Activated CD8-positive, alpha-beta memory T cell treated with anti-CD3 and anti-CD28 coated beads for 36 hours (primary cell): ENCODE results near the gene STN1. TPM values are rescaled to one million over a fixed set of nuclear protein-coding genes. Genes with fewer than 3 reads are reported as not detected.

Experiments
- CTCF ChIA-PET: fragments of 350-600 bp; sonication (Branson Sonifier 250); formaldehyde crosslinking; loops from one replicate; lab custom pipeline; 2021; ENCODE audit warnings: antibody characterized with exemption; lab: Charles Lee
- POLR2A ChIA-PET: fragments of 350-600 bp; sonication (Branson Sonifier 250); formaldehyde crosslinking; loops from one replicate; lab custom pipeline; 2021; ENCODE audit warnings: antibody characterized with exemption; lab: Charles Lee
- total RNA-seq, 2 experiments: library from RNA; stranded (reverse); gene quantifications; one replicate each; pipeline ENCODE4 v1.2.3, GENCODE V29; 2021

STN1 gene
- total RNA-seq, 2 experiments from 2014 or later: 21.1 to 22.5 TPM

- ChIA-PET POLR2A (no interaction called here), CTCF (interaction anchor here (1.0 to 1.2 kb wide), 2 partner anchors 9 to 12 kb away, joined by 3 read pairs; no protein-coding TSS in a partner anchor)
Measured at GRCh38 chr10:103931603-103932002, 13.6 kb upstream of the STN1 start.

GRCh38 chr10:103930881-103931280 is 12.9 kb upstream of the STN1 start:
- ChIA-PET CTCF (interaction anchor here (1.2 kb wide), 1 partner anchor 12 kb away, joined by 3 read pairs; no protein-coding TSS in a partner anchor), POLR2A (no interaction called here)

GRCh38 chr10:103930449-103930848 is 12.5 kb upstream of the STN1 start:
- POLR2A ChIA-PET: no interaction called here
- CTCF ChIA-PET: interaction anchor here (1.2 kb wide), 1 partner anchor 11 kb away, joined by 3 read pairs; no protein-coding TSS in a partner anchor

- ChIA-PET POLR2A (no interaction called here), CTCF (interaction anchor here (0.5 kb wide), 1 partner anchor 66 kb away, joined by 3 read pairs; no protein-coding TSS in a partner anchor)
Measured at GRCh38 chr10:103929381-103929921, 11.5 kb upstream of the STN1 start.

GRCh38 chr10:103928784-103929183 is 10.8 kb upstream of the STN1 start:
- POLR2A ChIA-PET: no interaction called here
- CTCF ChIA-PET: no interaction called here

- CTCF ChIA-PET: no interaction called here
- POLR2A ChIA-PET: no interaction called here
Measured at GRCh38 chr10:103926722-103927319, 8.8 kb upstream of the STN1 start.

GRCh38 chr10:103925591-103925990 is 7.6 kb upstream of the STN1 start:
- CTCF ChIA-PET: no interaction called here

GRCh38 chr10:103923502-103923901 is 5.5 kb upstream of the STN1 start:
- CTCF ChIA-PET: no interaction called here
- POLR2A ChIA-PET: no interaction called here

More at GRCh38 chr10:103925591-103925990, 7.6 kb upstream of the STN1 start:
- POLR2A ChIA-PET: no interaction called here

- ChIA-PET CTCF (interaction anchor here (1.2 kb wide), 1 partner anchor 9 kb away, joined by 3 read pairs; no protein-coding TSS in a partner anchor), POLR2A (no interaction called here)
Measured at GRCh38 chr10:103922659-103923058, 4.7 kb upstream of the STN1 start.

GRCh38 chr10:103921750-103922195 is 3.8 kb upstream of the STN1 start:
- ChIA-PET CTCF (interaction anchor here (1.3 kb wide), 1 partner anchor 34 kb away, joined by 3 read pairs; no protein-coding TSS in a partner anchor), POLR2A (interaction anchor here (0.6 kb wide), 1 partner anchor 14 kb away, joined by 4 read pairs; no protein-coding TSS in a partner anchor)

- ChIA-PET CTCF (interaction anchor here (1.3 kb wide), 1 partner anchor 33 kb away, joined by 3 read pairs; no protein-coding TSS in a partner anchor), POLR2A (no interaction called here)
Measured at GRCh38 chr10:103921248-103921647, 3.3 kb upstream of the STN1 start.

- ChIA-PET CTCF (interaction anchor here (1.3 kb wide), 1 partner anchor 12 kb away, joined by 3 read pairs; no protein-coding TSS in a partner anchor), POLR2A (interaction anchor here (1.5 kb wide), 1 partner anchor 11 kb away, joined by 6 read pairs; no protein-coding TSS in a partner anchor)
Measured at GRCh38 chr10:103919648-103920025, 1.7 kb upstream of the STN1 start.

GRCh38 chr10:103917302-103918052 is 507 bp downstream of the STN1 start:
- POLR2A ChIA-PET: interaction anchor here (0.6 to 2.2 kb wide), 4 partner anchors 8 to 205 kb away, joined by 3 to 16 read pairs (median 14); no protein-coding TSS in a partner anchor

GRCh38 chr10:103916876-103917275 is 1.1 kb downstream of the STN1 start:
- ChIA-PET CTCF (interaction anchor here (1.1 to 1.2 kb wide), 2 partner anchors 15 to 30 kb away, joined by 3 to 4 read pairs; no protein-coding TSS in a partner anchor), POLR2A (interaction anchor here (0.6 to 2.2 kb wide), 5 partner anchors 8 to 204 kb away, joined by 3 to 16 read pairs (median 14); no protein-coding TSS in a partner anchor)

More at GRCh38 chr10:103917302-103918052, 507 bp downstream of the STN1 start:
- CTCF ChIA-PET: interaction anchor here (1.2 kb wide), 1 partner anchor 30 kb away, joined by 3 read pairs; no protein-coding TSS in a partner anchor

GRCh38 chr10:103916254-103916653 is 1.7 kb downstream of the STN1 start:
- POLR2A ChIA-PET: interaction anchor here (0.6 to 2.2 kb wide), 3 partner anchors 14 to 205 kb away, joined by 3 to 16 read pairs (median 6); no protein-coding TSS in a partner anchor

GRCh38 chr10:103915796-103916195 is 2.2 kb downstream of the STN1 start:
- CTCF ChIA-PET: interaction anchor here (1.1 kb wide), 1 partner anchor 14 kb away, joined by 4 read pairs; no protein-coding TSS in a partner anchor
- POLR2A ChIA-PET: interaction anchor here (2.2 kb wide), 1 partner anchor 14 kb away, joined by 16 read pairs; no protein-coding TSS in a partner anchor

More at GRCh38 chr10:103916254-103916653, 1.7 kb downstream of the STN1 start:
- CTCF ChIA-PET: interaction anchor here (1.1 to 1.2 kb wide), 2 partner anchors 15 to 29 kb away, joined by 3 to 4 read pairs; no protein-coding TSS in a partner anchor

- CTCF ChIA-PET: interaction anchor here (1.5 kb wide), 1 partner anchor 25 kb away, joined by 3 read pairs; no protein-coding TSS in a partner anchor
- POLR2A ChIA-PET: no interaction called here
Measured at GRCh38 chr10:103912759-103913158, 5.2 kb downstream of the STN1 start.

GRCh38 chr10:103911021-103911459 is 6.9 kb downstream of the STN1 start:
- POLR2A ChIA-PET: interaction anchor here (1.2 kb wide), 1 partner anchor 9 kb away, joined by 3 read pairs; no protein-coding TSS in a partner anchor
- CTCF ChIA-PET: interaction anchor here (1.3 kb wide), 1 partner anchor 18 kb away, joined by 3 read pairs; no protein-coding TSS in a partner anchor
